Mesendoderm (in vitro differentiated cells): ENCODE results near the gene NECAB3.

Source experiments
- DNase-seq: peaks from one replicate; pipeline ENCODE4 v3.0.0; 2013
- H2AK5ac ChIP-seq: 2 replicates; pipeline ENCODE4 v1.6.1; 2013; ENCODE audit warnings: low read length, inconsistent platforms
- H2BK120ac ChIP-seq: 2 replicates; pipeline ENCODE4 v1.6.1; 2013; ENCODE audit warnings: low read depth, mild to moderate bottlenecking, low read length, moderate library complexity, mixed read lengths
- H2BK15ac ChIP-seq: replicated peaks from 2 replicates; pipeline ENCODE4 v1.6.1; 2013; ENCODE audit warnings: low read depth, mild to moderate bottlenecking, moderate library complexity
- H2BK5ac ChIP-seq: 2 replicates; pipeline ENCODE4 v1.6.1; 2013; ENCODE audit warnings: low read length, inconsistent platforms
- H3K18ac ChIP-seq: 2 replicates; pipeline ENCODE4 v1.6.1; 2013; ENCODE audit warnings: mild to moderate bottlenecking, low read length, mixed read lengths
- H3K23ac ChIP-seq: one replicate; pipeline ENCODE4 v1.6.1; 2013; ENCODE audit warnings: low read length
- H3K27ac ChIP-seq: 2 replicates; pipeline ENCODE4 v1.5.1; 2013; ENCODE audit warnings: low read depth, mild to moderate bottlenecking, inconsistent platforms, low read length, moderate library complexity
- H3K27me3 ChIP-seq: 2 replicates; pipeline ENCODE4 v1.6.1; 2013; ENCODE audit warnings: low read length, control low read depth, mild to moderate bottlenecking, inconsistent platforms; ENCODE audit not compliant: insufficient read depth, poor library complexity
- H3K36me3 ChIP-seq: 2 replicates; pipeline ENCODE4 v1.6.1; 2013; ENCODE audit warnings: low read length, inconsistent platforms; ENCODE audit not compliant: control insufficient read depth, insufficient read depth
- H3K4ac ChIP-seq: one replicate; pipeline ENCODE4 v1.6.1; 2013; ENCODE audit warnings: low read depth, mild to moderate bottlenecking, low read length, moderate library complexity
- H3K4me1 ChIP-seq: 2 replicates; pipeline ENCODE4 v1.6.1; 2013; ENCODE audit warnings: low read depth, low read length, inconsistent platforms; ENCODE audit not compliant: control insufficient read depth
- H3K4me2 ChIP-seq: 2 replicates; pipeline ENCODE4 v1.6.1; 2013; ENCODE audit warnings: low read length
- H3K4me3 ChIP-seq: 2 replicates; pipeline ENCODE4 v1.5.1; 2013; ENCODE audit warnings: mild to moderate bottlenecking, low read length
- H3K56ac ChIP-seq: one replicate; pipeline ENCODE4 v1.6.1; 2013; ENCODE audit warnings: low read length
- H3K79me1 ChIP-seq: 2 replicates; pipeline ENCODE4 v1.6.1; 2013; ENCODE audit warnings: low read length, inconsistent platforms
- H3K79me2 ChIP-seq: 2 replicates; pipeline ENCODE4 v1.6.1; 2013; ENCODE audit warnings: mild to moderate bottlenecking, low read length; ENCODE audit not compliant: control insufficient read depth, insufficient read depth
- H3K9ac ChIP-seq: 2 replicates; pipeline ENCODE4 v1.6.1; 2013; ENCODE audit warnings: low read length, inconsistent platforms
- H4K5ac ChIP-seq: one replicate; pipeline ENCODE4 v1.6.1; 2013; ENCODE audit warnings: low read length
- H4K8ac ChIP-seq: one replicate; pipeline ENCODE4 v1.6.1; 2013; ENCODE audit warnings: low read depth, mild to moderate bottlenecking, control low read depth, low read length, moderate library complexity
- WGBS: extraction: QIAGEN DNeasy Blood & Tissue Kit; methylation state at CpG from one replicate; pipeline ENCODE4 v1.1.7; 2013; ENCODE audit warnings: low lambda C conversion rate, missing lambda C conversion rate; ENCODE audit not compliant: insufficient coverage; ENCODE audit errors: extremely low coverage; 5-methylcytosine and 5-hydroxymethylcytosine counted together

Gene NECAB3

DNA sequence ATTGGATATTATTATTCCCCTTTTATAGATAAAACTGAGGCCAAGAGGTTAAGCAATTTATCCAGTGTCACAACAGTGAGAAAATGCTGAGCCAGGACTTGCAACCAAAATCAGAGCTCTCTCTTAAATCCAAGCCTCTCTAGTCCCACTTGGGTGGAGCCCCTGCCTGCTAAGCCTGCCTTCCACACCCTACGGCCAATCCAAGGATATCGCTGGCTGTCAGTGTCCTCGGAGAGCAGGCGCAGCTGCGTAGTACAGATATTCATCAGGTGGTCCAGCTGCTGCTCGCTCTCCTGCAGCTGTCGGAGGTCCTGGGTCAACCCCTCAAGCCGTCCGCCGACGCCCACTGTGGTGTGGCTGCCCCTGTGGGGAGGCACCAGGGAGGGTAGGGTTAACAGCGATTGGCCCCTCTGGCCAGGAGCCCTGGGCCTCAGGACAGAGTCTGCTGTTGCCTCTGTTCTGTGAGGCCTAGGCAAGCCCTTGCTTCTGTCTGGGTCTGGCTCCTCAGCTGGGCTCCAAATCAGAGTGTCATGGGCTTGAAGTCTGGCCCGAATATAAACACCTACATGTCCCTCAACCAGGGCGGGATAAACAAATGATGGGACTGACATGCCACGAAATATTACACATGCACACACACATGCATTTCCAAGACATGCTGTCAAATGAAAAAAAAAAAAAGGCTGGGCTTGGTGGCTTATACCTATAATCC is 3.9 kb upstream of the NECAB3 start:
- H3K79me2 ChIP-seq: peaks cover 13% of the 10 kb centered on the region
- H3K56ac ChIP-seq: no peak overlapping the region
- H3K27ac ChIP-seq: no peak overlapping the region
- no peak overlapping the region for H3K4me2 ChIP-seq
- no peak for DNase-seq
- H2BK120ac ChIP-seq: no peak overlapping the region
- H3K18ac ChIP-seq: no peak overlapping the region
- no peak overlapping the region for H2BK5ac ChIP-seq
- no peak overlapping the region for H3K9ac ChIP-seq
- peaks cover 4% of the 10 kb centered on the region for H3K36me3 ChIP-seq
- H3K23ac ChIP-seq: no peak overlapping the region
- no CpG with 5 or more reads among the region's 15 CpGs for WGBS
- H2AK5ac ChIP-seq: no peak overlapping the region
- H2BK15ac ChIP-seq: no peak overlapping the region
- peaks cover 6% of the 10 kb centered on the region for H3K4me1 ChIP-seq
- peaks cover 19% of the 10 kb centered on the region for H3K79me1 ChIP-seq
- no peak overlapping the region for H3K4me3 ChIP-seq
- no peak overlapping the region for H3K4ac ChIP-seq
- H4K5ac ChIP-seq: no peak overlapping the region
- H3K27me3 ChIP-seq: no peaks in the 10 kb centered on the region
- H4K8ac ChIP-seq: no peak overlapping the region

DNA sequence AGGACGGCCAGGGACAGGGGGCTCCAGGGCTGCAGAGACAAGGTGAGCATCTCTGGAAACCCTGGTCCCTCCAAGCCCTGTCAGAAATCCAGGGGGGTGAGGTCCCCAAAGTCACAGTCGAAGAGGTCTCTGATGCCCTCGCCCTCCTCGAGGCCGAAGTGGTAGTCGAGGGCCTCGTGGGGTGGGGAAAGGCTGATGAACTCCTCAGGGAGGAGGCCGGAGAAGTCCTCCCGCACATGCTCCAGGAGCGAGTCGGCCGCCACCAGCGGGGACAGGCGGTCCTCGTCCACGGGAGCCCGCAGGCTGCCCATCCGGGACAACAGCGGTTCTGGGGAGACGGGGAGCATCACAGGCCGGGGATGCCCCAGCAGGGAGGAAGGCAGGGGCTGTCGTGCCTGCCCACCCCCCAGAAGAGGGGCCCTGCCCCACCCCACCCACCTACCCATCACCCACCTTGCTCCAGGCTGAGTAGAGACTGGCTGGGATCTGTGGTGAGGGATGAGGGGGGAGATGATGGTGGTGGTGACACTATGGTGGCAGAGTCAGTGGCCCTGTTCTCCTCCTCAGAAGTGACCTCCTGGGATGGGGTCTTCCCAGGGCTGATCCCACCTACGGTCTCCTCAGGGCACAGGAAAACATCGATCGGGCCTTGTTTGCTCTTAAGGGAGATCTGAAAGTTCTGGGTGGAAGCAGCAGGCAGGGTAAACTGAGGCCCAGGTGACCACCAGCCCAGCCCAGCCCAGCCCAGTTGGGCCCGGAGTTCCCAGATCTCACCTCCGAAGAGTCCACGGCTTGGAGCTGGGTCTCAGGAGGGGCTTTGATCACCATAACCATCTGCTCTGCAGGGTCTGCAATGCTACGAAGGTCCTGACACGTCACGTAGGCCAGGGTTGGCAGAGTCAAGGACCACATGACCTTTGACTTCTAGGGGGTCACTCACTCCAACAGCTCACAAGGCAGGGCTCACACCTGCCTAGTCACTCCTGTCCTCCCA is 2.7 kb upstream of the NECAB3 start:
- H3K79me1 ChIP-seq: peaks cover 14% of the 10 kb centered on the region
- H3K27me3 ChIP-seq: no peaks in the 10 kb centered on the region
- WGBS: no CpG with 5 or more reads among the region's 31 CpGs
- no peak overlapping the region for H3K23ac ChIP-seq
- H3K4ac ChIP-seq: no peak overlapping the region
- no peak overlapping the region for H3K4me3 ChIP-seq
- H3K79me2 ChIP-seq: peaks cover 8% of the 10 kb centered on the region
- H3K4me1 ChIP-seq: peaks cover 10% of the 10 kb centered on the region
- no peak overlapping the region for H2BK120ac ChIP-seq
- no peak overlapping the region for H4K5ac ChIP-seq
- H3K4me2 ChIP-seq: no peak overlapping the region
- H3K27ac ChIP-seq: no peak overlapping the region
- DNase-seq: no peak
- no peak overlapping the region for H3K9ac ChIP-seq
- peaks cover 4% of the 10 kb centered on the region for H3K36me3 ChIP-seq
- H3K56ac ChIP-seq: no peak overlapping the region
- H2BK5ac ChIP-seq: no peak overlapping the region
- H2AK5ac ChIP-seq: no peak overlapping the region
- no peak overlapping the region for H3K18ac ChIP-seq
- H2BK15ac ChIP-seq: no peak overlapping the region
- no peak overlapping the region for H4K8ac ChIP-seq

DNA sequence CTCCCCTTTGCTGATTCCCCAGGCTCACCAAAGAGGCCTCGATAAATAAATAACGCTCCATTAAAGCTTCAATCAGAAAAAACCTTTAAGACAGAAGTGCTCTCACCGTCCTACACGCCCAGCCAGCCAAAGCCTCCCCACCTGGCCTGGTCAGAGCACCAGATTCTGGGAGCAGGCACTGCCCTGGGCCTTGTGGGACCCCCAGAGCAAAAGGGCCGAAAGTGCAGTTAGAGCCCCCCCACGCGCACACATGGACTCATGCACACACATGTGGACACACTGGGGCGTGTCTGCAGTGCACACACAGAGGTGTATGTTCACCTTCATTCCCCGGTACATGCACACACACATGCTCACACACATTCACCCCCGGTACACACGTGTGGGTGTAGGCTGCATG is 1.9 kb upstream of the NECAB3 start:
- H3K18ac ChIP-seq: no peak overlapping the region
- H3K36me3 ChIP-seq: peaks cover 4% of the 10 kb centered on the region
- H2BK5ac ChIP-seq: no peak overlapping the region
- no peak overlapping the region for H3K4me3 ChIP-seq
- no peak overlapping the region for H4K8ac ChIP-seq
- H3K79me2 ChIP-seq: peaks cover 3% of the 10 kb centered on the region
- H2BK120ac ChIP-seq: no peak overlapping the region
- H3K9ac ChIP-seq: no peak overlapping the region
- H3K4ac ChIP-seq: no peak overlapping the region
- H2BK15ac ChIP-seq: no peak overlapping the region
- H2AK5ac ChIP-seq: no peak overlapping the region
- WGBS: no CpG with 5 or more reads among the region's 11 CpGs
- H3K23ac ChIP-seq: no peak overlapping the region
- peaks cover 12% of the 10 kb centered on the region for H3K79me1 ChIP-seq
- peaks cover 10% of the 10 kb centered on the region for H3K4me1 ChIP-seq
- no peaks in the 10 kb centered on the region for H3K27me3 ChIP-seq
- H3K4me2 ChIP-seq: no peak overlapping the region
- no peak overlapping the region for H3K56ac ChIP-seq
- H4K5ac ChIP-seq: no peak overlapping the region
- DNase-seq: no peak
- H3K27ac ChIP-seq: no peak overlapping the region

GRCh38 chr20:33675136-33675959 is 1.1 kb upstream of the NECAB3 start:
- Histone ChIP-seq H4K5ac (no peak overlapping the region), H3K4me1 (peaks cover 10% of the 10 kb centered on the region), H3K79me2 (peaks cover 2% of the 10 kb centered on the region), H2BK5ac (no peak overlapping the region), H3K4me2 (peak overlapping the region; percentile 61), H3K27me3 (no peaks in the 10 kb centered on the region), H4K8ac (no peak overlapping the region), H2BK120ac (no peak overlapping the region), H3K79me1 (peaks cover 8% of the 10 kb centered on the region), H3K36me3 (peaks cover 4% of the 10 kb centered on the region), H3K27ac (peak overlapping the region; percentile 6), H3K56ac (peak overlapping the region; percentile 64), H3K4ac (no peak overlapping the region), H3K23ac (no peak overlapping the region), H3K4me3 (no peak overlapping the region), H2AK5ac (no peak overlapping the region), H3K9ac (peak overlapping the region; percentile 78), H3K18ac (no peak overlapping the region), H2BK15ac (no peak overlapping the region)
- DNase-seq: no peak
- no CpG with 5 or more reads among the region's 16 CpGs for WGBS

GRCh38 chr20:33673410-33674293 is 576 bp downstream of the NECAB3 start:
- no peak for DNase-seq

More at GRCh38 chr20:33673410-33674293, 576 bp downstream of the NECAB3 start:
- H3K18ac ChIP-seq: peak overlapping the region; percentile 60
- H3K23ac ChIP-seq: peak overlapping the region; percentile 57
- no peak overlapping the region for H2BK120ac ChIP-seq
- H3K79me2 ChIP-seq: peaks cover 2% of the 10 kb centered on the region
- peaks cover 10% of the 10 kb centered on the region for H3K4me1 ChIP-seq
- peaks cover 8% of the 10 kb centered on the region for H3K79me1 ChIP-seq
- H2BK5ac ChIP-seq: peak overlapping the region; percentile 45
- peak overlapping the region; percentile 74 for H3K4ac ChIP-seq
- no peaks in the 10 kb centered on the region for H3K27me3 ChIP-seq
- no CpG with 5 or more reads among the region's 29 CpGs for WGBS
- H4K8ac ChIP-seq: no peak overlapping the region
- no peak overlapping the region for H2BK15ac ChIP-seq
- H3K27ac ChIP-seq: peak overlapping the region; percentile 33
- peak overlapping the region; percentile 80 for H3K4me3 ChIP-seq
- H4K5ac ChIP-seq: no peak overlapping the region
- peak overlapping the region; percentile 94 for H3K56ac ChIP-seq
- peak overlapping the region; percentile 87 for H3K4me2 ChIP-seq
- H3K9ac ChIP-seq: peak overlapping the region; percentile 93
- H3K36me3 ChIP-seq: peaks cover 6% of the 10 kb centered on the region
- peak overlapping the region; percentile 90 for H2AK5ac ChIP-seq
